Measurements from ENCODE around the gene PRDX5. TPM values are rescaled to one million over a fixed set of nuclear protein-coding genes. Genes with fewer than 3 reads are reported as not detected.

The PRDX5 gene
- total RNA-seq, 1 donor from 2014 or later, result 118 TPM

- peak overlapping the region; percentile 26 for H3K4me3 Mint-ChIP-seq (ENCODE audit: low read depth)
- peak; percentile 91 for DNase-seq (ENCODE audit: low spot score)
- H3K4me1 Mint-ChIP-seq (ENCODE audit: low read depth), result peaks cover 26% of the 10 kb centered on the region
- peaks cover 48% of the 10 kb centered on the region for H3K36me3 Mint-ChIP-seq (ENCODE audit: low read depth)
- no peaks in the 10 kb centered on the region for H3K27me3 Mint-ChIP-seq (ENCODE audit: low read depth)
- no peak overlapping the region for H3K27ac Mint-ChIP-seq
- no peaks in the 10 kb centered on the region for H3K9me3 Mint-ChIP-seq
- intact Hi-C loops (cut with micrococcal nuclease), result loop anchor here (2.0 to 5.0 kb wide), 2 partner anchors 17 to 35 kb away; partner anchors contain the start of genes ESRRA and RPS6KA4
These were observed 24.2 kb downstream of the PRDX5 start for GRCh38 chr11:64341851-64342791.

- DNase-seq (ENCODE audit: low spot score), result no peak
- Mint-ChIP-seq H3K36me3 (ENCODE audit: low read depth) (peaks cover 45% of the 10 kb centered on the region), H3K4me1 (ENCODE audit: low read depth) (peaks cover 22% of the 10 kb centered on the region), H3K27ac (no peak overlapping the region), H3K4me3 (ENCODE audit: low read depth) (no peak overlapping the region), H3K9me3 (no peaks in the 10 kb centered on the region), H3K27me3 (ENCODE audit: low read depth) (no peaks in the 10 kb centered on the region)
- intact Hi-C loops (cut with micrococcal nuclease), result loop anchor here (5.0 kb wide), 1 partner anchor 36 kb away; the partner anchor contains the start of gene ESRRA
These were observed 25.2 kb downstream of the PRDX5 start for GRCh38 chr11:64342869-64343745.

GRCh38 chr11:64343767-64344559 lies 26.0 kb downstream of the PRDX5 start:
- H3K27me3 Mint-ChIP-seq (ENCODE audit: low read depth), result no peaks in the 10 kb centered on the region
- H3K27ac Mint-ChIP-seq, result no peak overlapping the region
- H3K36me3 Mint-ChIP-seq (ENCODE audit: low read depth), result peaks cover 47% of the 10 kb centered on the region
- no peak overlapping the region for H3K4me3 Mint-ChIP-seq (ENCODE audit: low read depth)
- no peaks in the 10 kb centered on the region for H3K9me3 Mint-ChIP-seq
- intact Hi-C loops (cut with micrococcal nuclease), result loop anchor here (5.0 kb wide), 1 partner anchor 37 kb away; the partner anchor contains the start of gene ESRRA
- no peak for DNase-seq (ENCODE audit: low spot score)
- H3K4me1 Mint-ChIP-seq (ENCODE audit: low read depth), result peaks cover 17% of the 10 kb centered on the region

GRCh38 chr11:64344787-64345186 lies 26.9 kb downstream of the PRDX5 start:
- no peak for DNase-seq (ENCODE audit: low spot score)
- Mint-ChIP-seq H3K4me3 (ENCODE audit: low read depth) (no peak overlapping the region), H3K27ac (no peak overlapping the region), H3K27me3 (ENCODE audit: low read depth) (no peaks in the 10 kb centered on the region), H3K9me3 (no peaks in the 10 kb centered on the region), H3K36me3 (ENCODE audit: low read depth) (peaks cover 44% of the 10 kb centered on the region), H3K4me1 (ENCODE audit: low read depth) (peaks cover 9% of the 10 kb centered on the region)
- intact Hi-C loops (cut with micrococcal nuclease), result loop anchor here (5.0 kb wide), 1 partner anchor 37 kb away; the partner anchor contains the start of gene ESRRA

- DNase-seq (ENCODE audit: low spot score), result no peak
- no peaks in the 10 kb centered on the region for H3K4me1 Mint-ChIP-seq (ENCODE audit: low read depth)
- H3K27me3 Mint-ChIP-seq (ENCODE audit: low read depth), result no peaks in the 10 kb centered on the region
- H3K27ac Mint-ChIP-seq, result no peak overlapping the region
- intact Hi-C loops (cut with micrococcal nuclease), result no loop called here
- no peaks in the 10 kb centered on the region for H3K9me3 Mint-ChIP-seq
- H3K4me3 Mint-ChIP-seq (ENCODE audit: low read depth), result no peak overlapping the region
- peaks cover 39% of the 10 kb centered on the region for H3K36me3 Mint-ChIP-seq (ENCODE audit: low read depth)
These were observed 29.4 kb downstream of the PRDX5 start for GRCh38 chr11:64347193-64347867.

- H3K36me3 Mint-ChIP-seq (ENCODE audit: low read depth), result peaks cover 32% of the 10 kb centered on the region
- H3K9me3 Mint-ChIP-seq, result no peaks in the 10 kb centered on the region
- H3K27ac Mint-ChIP-seq, result no peak overlapping the region
- no peaks in the 10 kb centered on the region for H3K27me3 Mint-ChIP-seq (ENCODE audit: low read depth)
- H3K4me1 Mint-ChIP-seq (ENCODE audit: low read depth), result no peaks in the 10 kb centered on the region
- DNase-seq (ENCODE audit: low spot score), result no peak
- H3K4me3 Mint-ChIP-seq (ENCODE audit: low read depth), result no peak overlapping the region
- intact Hi-C loops (cut with micrococcal nuclease), result no loop called here
These were observed 30.6 kb downstream of the PRDX5 start for GRCh38 chr11:64348383-64349024.

- intact Hi-C loops (cut with micrococcal nuclease), result no loop called here
- H3K36me3 Mint-ChIP-seq (ENCODE audit: low read depth), result peaks cover 32% of the 10 kb centered on the region
- H3K4me1 Mint-ChIP-seq (ENCODE audit: low read depth), result no peaks in the 10 kb centered on the region
- H3K4me3 Mint-ChIP-seq (ENCODE audit: low read depth), result no peak overlapping the region
- no peaks in the 10 kb centered on the region for H3K27me3 Mint-ChIP-seq (ENCODE audit: low read depth)
- no peak for DNase-seq (ENCODE audit: low spot score)
- no peak overlapping the region for H3K27ac Mint-ChIP-seq
- H3K9me3 Mint-ChIP-seq, result no peaks in the 10 kb centered on the region
These were observed 31.1 kb downstream of the PRDX5 start for GRCh38 chr11:64349025-64349387.

GRCh38 chr11:64349404-64349803 lies 31.5 kb downstream of the PRDX5 start:
- Mint-ChIP-seq H3K27me3 (ENCODE audit: low read depth) (no peaks in the 10 kb centered on the region), H3K27ac (no peak overlapping the region), H3K36me3 (ENCODE audit: low read depth) (peaks cover 32% of the 10 kb centered on the region), H3K9me3 (no peaks in the 10 kb centered on the region), H3K4me1 (ENCODE audit: low read depth) (no peaks in the 10 kb centered on the region), H3K4me3 (ENCODE audit: low read depth) (no peak overlapping the region)
- intact Hi-C loops (cut with micrococcal nuclease), result no loop called here
- no peak for DNase-seq (ENCODE audit: low spot score)

GRCh38 chr11:64351136-64351631 lies 33.3 kb downstream of the PRDX5 start:
- intact Hi-C loops (cut with micrococcal nuclease), result no loop called here
- H3K27ac Mint-ChIP-seq, result no peak overlapping the region

GRCh38 chr11:64352099-64352994 lies 34.4 kb downstream of the PRDX5 start:
- no peak overlapping the region for H3K4me3 Mint-ChIP-seq (ENCODE audit: low read depth)
- no peaks in the 10 kb centered on the region for H3K9me3 Mint-ChIP-seq
- intact Hi-C loops (cut with micrococcal nuclease), result no loop called here
- H3K4me1 Mint-ChIP-seq (ENCODE audit: low read depth), result peaks cover 3% of the 10 kb centered on the region
- DNase-seq (ENCODE audit: low spot score), result no peak
- no peak overlapping the region for H3K27ac Mint-ChIP-seq
- peaks cover 22% of the 10 kb centered on the region for H3K36me3 Mint-ChIP-seq (ENCODE audit: low read depth)
- H3K27me3 Mint-ChIP-seq (ENCODE audit: low read depth), result no peaks in the 10 kb centered on the region

More at GRCh38 chr11:64351136-64351631, 33.3 kb downstream of the PRDX5 start:
- peaks cover 23% of the 10 kb centered on the region for H3K36me3 Mint-ChIP-seq (ENCODE audit: low read depth)
- no peaks in the 10 kb centered on the region for H3K9me3 Mint-ChIP-seq
- DNase-seq (ENCODE audit: low spot score), result no peak
- no peaks in the 10 kb centered on the region for H3K4me1 Mint-ChIP-seq (ENCODE audit: low read depth)
- H3K27me3 Mint-ChIP-seq (ENCODE audit: low read depth), result no peaks in the 10 kb centered on the region
- no peak overlapping the region for H3K4me3 Mint-ChIP-seq (ENCODE audit: low read depth)

Data from activated T-helper 2 cell treated with anti-CD3 and anti-CD28 coated beads, Interferon-gamma antibody, Interleukin-2, Interleukin-4, amounts not matched to agents 10 μg/mL and 5 μg/mL and 100 μg/mL, durations not matched to agents 14 hours and 24 hours and 36 hours (primary cell).